Neural crest cell (in vitro differentiated cells): ENCODE data around the gene PLEKHG5. TPM values are rescaled to one million over a fixed set of nuclear protein-coding genes. Genes with fewer than 3 reads are reported as not detected.
A peak's percentile ranks its signal among the peaks of the same experiment; 100 is the strongest.

ENCODE experiments used
- DNase-seq: peaks from one replicate; pipeline ENCODE4 v3.0.0; 2021; ENCODE audit warnings: low read depth, mixed read lengths, low spot score
- H3K27ac Mint-ChIP-seq: one replicate; pipeline ENCODE4 v1.8.0; 2021; ENCODE audit warnings: mild to moderate bottlenecking, mixed read lengths; ENCODE audit not compliant: unreplicated experiment
- H3K27me3 Mint-ChIP-seq: 2 replicates; pipeline ENCODE4 v1.8.0; 2021; ENCODE audit warnings: low read depth, mild to moderate bottlenecking, mixed read lengths
- H3K36me3 Mint-ChIP-seq: 2 replicates; pipeline ENCODE4 v1.8.0; 2021; ENCODE audit warnings: low read depth, mild to moderate bottlenecking, mixed read lengths
- H3K4me1 Mint-ChIP-seq: 2 replicates; pipeline ENCODE4 v1.8.0; 2021; ENCODE audit warnings: mixed read lengths
- H3K4me3 Mint-ChIP-seq: one replicate; pipeline ENCODE4 v1.8.0; 2021; ENCODE audit warnings: mild to moderate bottlenecking, mixed read lengths
- H3K9me3 Mint-ChIP-seq: 2 replicates; pipeline ENCODE4 v1.8.0; 2021; ENCODE audit warnings: mixed read lengths
- total RNA-seq: library from RNA; stranded (reverse); gene quantifications from 2 replicates; pipeline ENCODE4 v1.2.1, GENCODE V29; 2021
- TF ChIP-seq, protein P1 (sequence below): fragments of 200-600 bp; sonication (generic); conservative IDR thresholded peaks from 2 replicates; pipeline ENCODE4 v1.5.0; 2021; ENCODE audit warnings: antibody characterized with exemption, mild to moderate bottlenecking

PLEKHG5 gene
- total RNA-seq, 1 donor from 2014 or later = 31.7 TPM

DNA sequence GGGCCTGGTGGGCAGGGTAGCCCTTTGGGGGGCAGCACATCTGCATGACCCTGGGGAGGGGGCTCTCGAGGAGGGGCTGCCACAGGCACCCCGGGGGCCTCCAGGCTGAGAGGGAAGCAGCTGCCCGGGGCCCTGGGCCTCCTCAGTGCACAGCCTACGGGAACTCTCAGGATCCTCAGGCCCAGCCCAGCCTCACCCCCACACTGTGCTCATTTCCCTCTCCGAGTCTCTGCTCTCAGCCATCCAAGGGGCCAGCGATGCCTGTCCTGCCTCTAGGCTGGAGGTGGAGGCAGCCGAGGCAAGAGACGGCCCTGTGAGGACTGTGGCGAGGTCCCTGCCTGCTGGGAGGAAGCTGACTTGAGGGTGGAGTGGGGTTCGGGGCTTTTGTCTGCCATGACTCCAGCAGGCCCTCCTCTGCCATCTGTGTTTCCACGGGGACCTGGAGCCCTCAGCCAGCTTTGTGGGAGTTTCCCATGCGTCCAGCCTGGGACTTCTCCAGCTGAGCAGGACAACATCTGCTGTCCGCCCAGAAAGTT, 7.2 kb upstream of the PLEKHG5 start:
- Mint-ChIP-seq H3K27me3 (peaks cover 6% of the 10 kb centered on the region), H3K9me3 (no peaks in the 10 kb centered on the region), H3K36me3 (no peaks in the 10 kb centered on the region), H3K4me3 (peak overlapping the region; percentile 66), H3K27ac (no peak overlapping the region), H3K4me1 (peaks cover 16% of the 10 kb centered on the region)
- TF ChIP-seq, protein P1, sequence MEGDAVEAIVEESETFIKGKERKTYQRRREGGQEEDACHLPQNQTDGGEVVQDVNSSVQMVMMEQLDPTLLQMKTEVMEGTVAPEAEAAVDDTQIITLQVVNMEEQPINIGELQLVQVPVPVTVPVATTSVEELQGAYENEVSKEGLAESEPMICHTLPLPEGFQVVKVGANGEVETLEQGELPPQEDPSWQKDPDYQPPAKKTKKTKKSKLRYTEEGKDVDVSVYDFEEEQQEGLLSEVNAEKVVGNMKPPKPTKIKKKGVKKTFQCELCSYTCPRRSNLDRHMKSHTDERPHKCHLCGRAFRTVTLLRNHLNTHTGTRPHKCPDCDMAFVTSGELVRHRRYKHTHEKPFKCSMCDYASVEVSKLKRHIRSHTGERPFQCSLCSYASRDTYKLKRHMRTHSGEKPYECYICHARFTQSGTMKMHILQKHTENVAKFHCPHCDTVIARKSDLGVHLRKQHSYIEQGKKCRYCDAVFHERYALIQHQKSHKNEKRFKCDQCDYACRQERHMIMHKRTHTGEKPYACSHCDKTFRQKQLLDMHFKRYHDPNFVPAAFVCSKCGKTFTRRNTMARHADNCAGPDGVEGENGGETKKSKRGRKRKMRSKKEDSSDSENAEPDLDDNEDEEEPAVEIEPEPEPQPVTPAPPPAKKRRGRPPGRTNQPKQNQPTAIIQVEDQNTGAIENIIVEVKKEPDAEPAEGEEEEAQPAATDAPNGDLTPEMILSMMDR = no peak
- DNase-seq = no peak

- no peak for DNase-seq
Measured at GRCh38 chr1:6497867-6498575, 6.6 kb upstream of the PLEKHG5 start.

DNA sequence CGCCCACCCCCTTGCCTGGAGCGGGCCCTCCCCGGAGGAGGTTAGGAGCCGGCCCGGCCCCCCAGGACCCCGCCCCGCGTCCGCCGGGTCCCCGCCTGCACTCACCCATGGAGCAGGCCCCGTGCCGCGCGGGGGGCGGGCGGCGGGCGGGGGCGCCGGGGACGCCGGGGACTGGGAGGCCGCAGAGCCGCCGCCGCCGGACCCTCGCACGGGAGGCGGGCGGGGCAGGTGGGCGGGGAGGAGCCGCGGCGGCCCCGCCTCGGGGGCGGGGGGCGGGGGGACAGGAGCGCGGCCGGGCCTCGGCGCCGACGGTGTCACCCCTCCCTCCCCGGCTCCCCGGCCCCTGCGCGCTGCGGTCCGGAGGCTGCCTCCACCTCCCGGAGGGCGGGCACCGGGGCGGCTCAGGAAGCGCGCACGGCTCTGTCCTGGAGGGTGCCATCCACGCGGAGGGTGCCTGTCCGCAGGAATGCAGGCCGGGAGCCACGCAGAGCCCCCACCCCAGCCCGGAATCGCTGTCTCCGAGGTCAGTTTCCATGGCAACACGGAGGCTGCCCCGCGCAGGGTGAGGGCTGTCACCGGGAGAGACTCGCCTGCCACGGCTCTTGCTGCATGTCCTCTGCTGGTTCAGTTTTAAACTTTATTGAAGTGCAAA, 5.9 kb upstream of the PLEKHG5 start:
- Mint-ChIP-seq H3K27ac (no peak overlapping the region), H3K4me3 (peak overlapping the region; percentile 83), H3K27me3 (peaks cover 6% of the 10 kb centered on the region), H3K36me3 (no peaks in the 10 kb centered on the region), H3K9me3 (no peaks in the 10 kb centered on the region), H3K4me1 (peaks cover 16% of the 10 kb centered on the region)
- TF ChIP-seq, protein P1 = no peak
- DNase-seq = peak; percentile 65

More at GRCh38 chr1:6497867-6498575, 6.6 kb upstream of the PLEKHG5 start:
- no peaks in the 10 kb centered on the region for H3K9me3 Mint-ChIP-seq
- H3K4me3 Mint-ChIP-seq = peak overlapping the region; percentile 83
- H3K27me3 Mint-ChIP-seq = peaks cover 6% of the 10 kb centered on the region
- TF ChIP-seq, protein P1 = no peak
- peaks cover 16% of the 10 kb centered on the region for H3K4me1 Mint-ChIP-seq
- no peaks in the 10 kb centered on the region for H3K36me3 Mint-ChIP-seq
- no peak overlapping the region for H3K27ac Mint-ChIP-seq

- H3K27ac Mint-ChIP-seq = no peak overlapping the region
- DNase-seq = no peak
Measured at GRCh38 chr1:6496890-6497214, 5.4 kb upstream of the PLEKHG5 start.

DNA sequence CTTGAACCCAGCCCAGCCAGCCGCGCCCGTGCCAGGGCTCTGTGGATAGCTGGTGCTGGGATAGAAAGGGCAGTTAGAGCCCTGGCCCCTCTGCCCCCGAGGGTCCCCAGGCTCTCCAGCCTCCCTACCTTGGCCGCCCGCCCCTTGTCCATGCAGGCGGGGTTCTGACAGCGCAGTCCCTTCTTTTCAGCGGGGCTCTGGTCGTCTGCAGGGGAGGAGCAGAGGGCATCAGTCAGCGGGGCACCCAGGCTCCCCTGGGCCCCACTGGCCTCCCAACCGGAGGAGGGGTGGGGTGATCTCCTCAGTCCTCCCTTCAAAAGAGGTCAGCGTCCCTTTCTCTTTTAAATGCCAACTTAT, 4.9 kb upstream of the PLEKHG5 start:
- Mint-ChIP-seq H3K27ac (no peak overlapping the region), H3K36me3 (no peaks in the 10 kb centered on the region), H3K4me3 (peak overlapping the region; percentile 88), H3K4me1 (peaks cover 20% of the 10 kb centered on the region), H3K27me3 (peaks cover 5% of the 10 kb centered on the region), H3K9me3 (no peaks in the 10 kb centered on the region)
- no peak for DNase-seq
- TF ChIP-seq, protein P1 = no peak

More at GRCh38 chr1:6496890-6497214, 5.4 kb upstream of the PLEKHG5 start:
- peaks cover 16% of the 10 kb centered on the region for H3K4me1 Mint-ChIP-seq
- no peaks in the 10 kb centered on the region for H3K36me3 Mint-ChIP-seq
- H3K9me3 Mint-ChIP-seq = no peaks in the 10 kb centered on the region
- TF ChIP-seq, protein P1 = no peak
- H3K4me3 Mint-ChIP-seq = peak overlapping the region; percentile 88
- H3K27me3 Mint-ChIP-seq = peaks cover 6% of the 10 kb centered on the region
